Measurements from ENCODE around the gene METTL2B. TPM values are rescaled to one million over a fixed set of nuclear protein-coding genes. Genes with fewer than 3 reads are reported as not detected.
"Not testable (repeated sequence)": the region's sequence is repeated elsewhere in the genome, so short reads cannot be mapped to it uniquely, and the experiment has no call there.

METTL2B gene
- total RNA-seq, 1 experiment from 2014 or later, result 29.2 TPM

DNA sequence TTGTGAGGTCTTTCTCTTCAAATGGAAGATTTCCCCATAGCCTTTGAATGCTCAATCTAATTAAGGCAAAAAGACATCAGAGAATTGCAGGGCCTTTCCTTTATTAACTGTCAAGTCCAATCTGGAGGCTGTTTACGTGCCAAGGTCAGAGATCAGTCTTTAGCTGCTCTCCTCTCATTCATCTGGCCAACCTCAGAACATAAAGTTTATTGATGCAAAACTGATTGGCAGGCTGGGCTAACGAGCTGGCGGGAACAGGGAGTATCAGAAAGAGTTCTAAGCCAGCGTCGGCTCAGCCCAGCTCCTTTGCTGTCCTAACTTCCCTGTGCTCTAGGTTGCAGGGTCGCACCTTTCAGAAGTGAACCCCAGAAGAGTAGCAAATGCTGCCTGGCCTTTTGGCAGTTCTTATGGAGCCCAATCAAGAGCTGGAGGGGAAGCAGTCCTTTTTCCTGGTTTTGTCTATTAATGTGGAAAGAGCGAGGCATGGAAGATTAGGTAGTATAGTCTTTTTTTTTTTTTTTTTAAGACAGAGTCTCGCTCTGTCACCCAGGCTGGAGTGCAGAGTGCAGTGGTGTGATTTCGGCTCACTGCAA lies 47.5 kb downstream of the METTL2B start:
- not testable (repeated sequence) for DNase-seq (ENCODE audit: low read depth)

GRCh38 chr7:128525584-128525983 lies 49.0 kb downstream of the METTL2B start:
- not testable (repeated sequence) for DNase-seq (ENCODE audit: low read depth)

- DNase-seq (ENCODE audit: low read depth), result not testable (repeated sequence)
Observed at GRCh38 chr7:128526062-128526466, 49.5 kb downstream of the METTL2B start.

- DNase-seq (ENCODE audit: low read depth), result not testable (repeated sequence)
Observed at GRCh38 chr7:128529191-128529590, 52.6 kb downstream of the METTL2B start.

- DNase-seq (ENCODE audit: low read depth), result peak; percentile 3
Observed at GRCh38 chr7:128530121-128530854, 53.7 kb downstream of the METTL2B start.

- DNase-seq (ENCODE audit: low read depth), result no peak
Observed at GRCh38 chr7:128530855-128531104, 54.2 kb downstream of the METTL2B start.

- peak; percentile 84 for DNase-seq (ENCODE audit: low read depth)
Observed at GRCh38 chr7:128531105-128531954, 54.8 kb downstream of the METTL2B start.

GRCh38 chr7:128531955-128532478 lies 55.5 kb downstream of the METTL2B start:
- peak; percentile 39 for DNase-seq (ENCODE audit: low read depth)

DNA sequence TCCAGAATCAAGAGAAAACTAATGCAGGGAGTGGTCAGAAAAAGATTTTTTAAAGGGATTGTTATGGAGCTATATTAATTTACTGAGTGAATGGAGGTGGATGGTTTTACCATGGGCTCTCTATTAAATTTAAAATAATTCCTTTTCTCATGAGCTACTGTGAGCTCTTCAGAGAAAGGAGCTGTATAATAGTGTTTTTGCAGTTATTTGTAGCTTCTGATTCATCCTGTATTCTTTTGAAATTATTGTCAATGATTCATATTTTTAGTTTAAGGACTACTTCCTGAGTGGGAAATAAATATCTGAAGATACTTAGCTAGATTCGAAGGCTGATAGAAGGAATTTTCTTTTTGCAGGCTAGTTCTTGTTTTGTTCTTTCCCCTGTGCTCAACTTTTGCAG lies 56.4 kb downstream of the METTL2B start:
- not testable (repeated sequence) for DNase-seq (ENCODE audit: low read depth)

DNA sequence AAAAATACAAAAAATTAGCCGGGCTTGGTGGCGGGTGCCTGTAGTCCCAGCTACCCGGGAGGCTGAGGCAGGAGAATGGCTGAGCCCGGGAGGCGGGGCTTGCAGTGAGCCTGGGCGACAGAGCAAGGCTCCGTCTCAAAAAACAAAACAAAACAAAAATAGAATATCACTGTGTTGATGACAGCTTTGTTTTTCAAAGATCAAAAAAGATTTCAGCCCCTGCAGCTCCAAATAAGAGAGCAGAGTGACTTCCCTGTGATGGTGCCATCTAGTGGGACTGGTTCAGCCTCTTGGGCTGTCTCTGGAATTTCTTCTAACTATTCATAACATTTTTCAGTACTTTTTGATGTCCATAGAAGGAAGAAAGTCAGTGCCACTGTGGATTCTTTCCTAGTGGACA lies 60.9 kb downstream of the METTL2B start:
- peak; percentile 12 for DNase-seq (ENCODE audit: low read depth)

GRCh38 chr7:128542530-128542929 lies 66.0 kb downstream of the METTL2B start:
- DNase-seq (ENCODE audit: low read depth), result not testable (repeated sequence)

- not testable (repeated sequence) for DNase-seq (ENCODE audit: low read depth)
Observed at GRCh38 chr7:128543300-128543699, 66.8 kb downstream of the METTL2B start.

GRCh38 chr7:128546319-128546851 lies 69.8 kb downstream of the METTL2B start:
- not testable (repeated sequence) for DNase-seq (ENCODE audit: low read depth)

DNA sequence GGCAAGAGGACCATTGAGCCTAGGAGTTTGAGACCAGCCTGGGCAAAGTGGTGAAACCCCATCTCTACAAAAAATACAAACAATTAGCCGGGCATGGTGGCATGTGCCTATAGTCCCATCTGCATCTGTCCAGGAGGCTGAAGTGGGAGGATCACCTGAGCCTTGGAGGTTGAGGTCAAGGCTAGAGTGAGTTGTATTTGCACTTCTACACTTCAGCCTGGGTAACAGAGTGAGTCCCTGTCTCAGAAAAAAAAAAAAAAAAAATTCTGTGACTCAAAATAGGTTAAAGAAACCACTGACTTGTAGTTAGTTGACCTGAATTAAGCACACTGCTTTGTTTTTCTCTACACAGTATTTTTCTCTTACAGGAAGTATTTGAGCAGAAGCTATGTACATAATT lies 74.4 kb downstream of the METTL2B start:
- no peak for DNase-seq (ENCODE audit: low read depth)

DNA sequence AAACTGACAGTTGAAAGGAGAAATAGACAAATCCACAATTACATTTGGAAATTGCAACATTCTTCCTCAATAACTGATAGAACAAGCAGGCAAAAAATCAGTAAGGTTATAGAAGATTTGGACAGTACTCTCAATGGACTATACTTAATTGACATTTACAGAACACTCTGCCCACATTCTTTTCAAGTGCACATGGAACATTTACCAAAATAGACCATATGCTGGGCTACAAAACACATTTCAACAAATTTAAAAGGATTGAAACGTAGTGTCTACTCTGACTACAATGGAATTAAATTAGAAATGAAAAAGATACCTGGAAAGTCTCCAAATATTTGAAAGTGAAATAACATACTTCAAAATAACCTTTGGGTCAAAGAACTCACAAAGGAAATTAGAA lies 77.8 kb downstream of the METTL2B start:
- not testable (repeated sequence) for DNase-seq (ENCODE audit: low read depth)

Other genes starting within 250 kb of the METTL2B start
- gene LEP, start 235.5 kb upstream of the METTL2B start, total RNA-seq (2014; rRNA removed; shearing (Covaris generic)), result not detected in 2 replicates
- gene RBM28, start 132.8 kb upstream of the METTL2B start, total RNA-seq (2014; rRNA removed; shearing (Covaris generic)), result 11.7 and 11.8 TPM in 2 replicates
- gene PRRT4, start 115.1 kb upstream of the METTL2B start, total RNA-seq (2014; rRNA removed; shearing (Covaris generic)), result not detected in 2 replicates
- gene IMPDH1, start 66.8 kb upstream of the METTL2B start, total RNA-seq (2014; rRNA removed; shearing (Covaris generic)), result 63.2 and 75.8 TPM in 2 replicates
- gene HILPDA, start 20.9 kb upstream of the METTL2B start, total RNA-seq (2014; rRNA removed; shearing (Covaris generic)), result 18.7 and 29.1 TPM in 2 replicates
- gene GARIN1A, start 195.5 kb downstream of the METTL2B start, total RNA-seq (2014; rRNA removed; shearing (Covaris generic)), result 0.10 and 0.48 TPM in 2 replicates

Measured in RPMI7951 (cell line).